HG03064 (cell line): Measurements from ENCODE around the gene FLNA.

Experiments
- ATAC-seq: cut with Tn5 transposase; IDR thresholded peaks from one replicate; pipeline ENCODE4 v1.9.1; 2021; ENCODE audit warnings: low read depth; ENCODE audit not compliant: unreplicated experiment

The FLNA gene

DNA sequence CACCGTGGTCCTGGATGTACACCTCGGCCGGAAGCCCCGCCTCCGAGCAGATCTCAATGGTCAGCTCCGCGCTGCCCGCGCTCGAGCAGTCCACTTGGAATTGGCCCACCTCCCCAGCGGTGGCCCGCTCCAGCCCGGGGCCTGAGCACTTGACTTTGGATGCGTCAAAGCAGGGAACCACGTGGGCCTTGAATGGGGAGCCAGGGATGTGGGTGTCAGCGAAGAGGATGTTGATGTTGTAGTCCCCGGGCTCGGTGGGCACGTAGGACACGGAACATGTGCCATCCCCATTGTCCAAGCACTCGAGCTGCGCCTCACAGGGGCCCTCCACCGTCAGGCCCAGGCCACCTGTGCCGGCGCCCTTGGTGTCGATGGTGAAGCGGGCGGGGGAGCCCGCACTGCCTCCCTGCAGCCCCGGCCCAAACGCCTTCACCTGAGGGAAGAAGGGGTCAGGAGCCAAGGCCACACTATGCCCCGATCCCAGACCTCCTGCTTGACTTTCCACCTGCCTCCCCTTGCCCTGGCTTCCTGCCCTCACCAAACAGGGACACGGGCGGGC is 14.2 kb downstream of the FLNA start:
- ATAC-seq, result no peak

DNA sequence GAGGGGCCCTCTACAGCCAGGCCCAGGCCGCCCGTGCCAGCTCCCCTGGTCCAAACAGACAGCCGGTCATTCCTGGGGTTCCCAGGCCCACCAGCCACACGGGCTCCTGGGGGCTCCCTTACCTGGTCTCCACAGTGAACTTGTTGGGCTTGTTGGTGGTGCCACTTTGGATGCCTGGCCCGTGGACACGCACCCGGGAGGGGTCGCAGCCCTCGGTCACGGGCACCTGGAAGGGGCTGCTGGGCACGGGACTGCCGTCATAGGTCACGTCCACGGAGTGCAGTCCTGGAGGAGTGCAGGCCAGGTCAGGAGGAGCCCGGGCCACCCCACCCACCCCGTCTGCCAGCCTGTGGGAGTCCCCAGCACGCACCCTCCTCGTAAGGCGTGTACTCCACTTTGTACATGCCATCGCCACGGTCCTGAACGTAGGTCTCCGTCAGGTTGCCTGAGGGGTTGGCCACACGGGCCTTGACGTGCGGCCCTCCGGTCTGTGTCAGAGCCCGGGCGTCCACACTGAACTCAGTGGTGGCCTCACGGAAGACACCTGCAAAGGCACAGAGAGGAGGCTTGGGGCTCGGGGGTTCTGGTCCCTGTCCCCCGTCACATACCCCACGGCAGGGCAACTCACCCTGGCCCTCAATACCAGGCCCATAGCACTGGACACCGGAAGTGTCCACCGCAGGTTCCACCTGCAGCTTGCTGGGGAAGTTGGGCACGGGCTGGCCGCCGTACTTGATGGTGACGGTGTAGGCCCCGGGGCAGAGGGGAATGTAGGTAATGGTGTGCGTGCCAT is 14.9 kb downstream of the FLNA start:
- ATAC-seq, result no peak

- no peak for ATAC-seq
Measured at GRCh38 chrX:154358829-154359228, 15.6 kb downstream of the FLNA start.

GRCh38 chrX:154358011-154358410 is 16.4 kb downstream of the FLNA start:
- no peak for ATAC-seq

GRCh38 chrX:154357205-154357604 is 17.2 kb downstream of the FLNA start:
- ATAC-seq, result no peak

DNA sequence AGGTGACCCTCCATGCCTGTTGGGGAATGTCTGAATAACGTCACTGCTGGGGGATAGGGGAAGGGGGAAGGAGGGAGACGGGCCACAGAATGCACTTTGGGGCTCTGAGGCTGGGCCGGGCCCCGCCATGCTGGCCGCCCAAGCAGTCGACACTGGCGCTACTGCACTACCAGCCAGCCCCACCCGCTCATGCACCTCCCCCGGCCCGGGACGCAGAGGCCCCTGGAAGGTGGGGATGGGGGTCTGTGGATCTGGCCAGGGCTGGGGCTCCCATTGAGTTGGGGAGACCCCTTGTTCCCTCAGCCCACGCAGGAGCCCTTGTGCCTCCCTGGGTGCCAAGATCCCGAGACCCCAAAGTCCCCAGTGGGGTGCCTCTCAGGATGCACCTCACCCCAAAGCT is 17.8 kb downstream of the FLNA start:
- no peak for ATAC-seq

- no peak for ATAC-seq
Measured at GRCh38 chrX:154355776-154356140, 18.7 kb downstream of the FLNA start.

GRCh38 chrX:154355094-154355775 is 19.2 kb downstream of the FLNA start:
- ATAC-seq, result no peak

DNA sequence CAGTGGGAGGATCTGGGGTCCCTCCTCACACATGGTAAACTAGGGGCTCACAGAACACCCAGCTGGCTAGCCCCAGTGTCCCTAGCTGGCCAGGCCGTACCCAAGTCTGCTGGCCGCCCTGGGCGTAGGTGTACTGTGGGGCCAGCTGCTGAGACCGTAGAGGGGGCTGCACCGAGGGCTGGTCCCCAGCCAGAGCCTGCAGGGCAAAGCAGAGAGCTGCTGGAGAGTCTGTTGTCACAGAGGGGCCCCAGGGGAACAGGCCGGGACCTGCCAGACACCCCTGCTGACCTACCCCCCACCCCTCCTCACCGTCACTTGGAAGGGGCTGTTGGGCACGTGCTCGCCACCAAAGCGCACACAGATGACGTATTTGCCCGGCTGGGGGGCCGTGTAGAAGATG is 19.9 kb downstream of the FLNA start:
- ATAC-seq, result no peak

DNA sequence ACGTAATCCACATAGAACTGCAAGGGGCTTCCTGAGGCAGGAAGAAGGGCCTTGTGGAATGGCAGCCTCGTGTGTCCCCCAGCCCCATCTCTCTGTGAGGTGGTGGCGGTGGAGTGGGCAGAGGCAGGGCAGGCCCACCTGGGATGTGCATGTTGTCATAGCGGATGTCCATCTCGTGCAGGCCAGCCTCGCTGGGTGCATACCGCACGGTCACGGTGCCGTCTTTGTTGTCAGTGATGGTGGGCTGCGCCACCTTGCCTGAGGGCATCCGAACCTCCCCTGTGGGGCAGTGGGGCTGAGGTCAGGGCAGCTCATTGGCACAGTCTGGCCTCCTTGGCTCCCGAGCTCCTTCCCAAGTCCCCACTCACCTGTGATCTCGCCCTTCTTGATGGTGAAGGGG is 20.4 kb downstream of the FLNA start:
- no peak for ATAC-seq

- ATAC-seq, result no peak
Measured at GRCh38 chrX:154353172-154353843, 21.1 kb downstream of the FLNA start.

- no peak for ATAC-seq
Measured at GRCh38 chrX:154352466-154352865, 22.0 kb downstream of the FLNA start.

DNA sequence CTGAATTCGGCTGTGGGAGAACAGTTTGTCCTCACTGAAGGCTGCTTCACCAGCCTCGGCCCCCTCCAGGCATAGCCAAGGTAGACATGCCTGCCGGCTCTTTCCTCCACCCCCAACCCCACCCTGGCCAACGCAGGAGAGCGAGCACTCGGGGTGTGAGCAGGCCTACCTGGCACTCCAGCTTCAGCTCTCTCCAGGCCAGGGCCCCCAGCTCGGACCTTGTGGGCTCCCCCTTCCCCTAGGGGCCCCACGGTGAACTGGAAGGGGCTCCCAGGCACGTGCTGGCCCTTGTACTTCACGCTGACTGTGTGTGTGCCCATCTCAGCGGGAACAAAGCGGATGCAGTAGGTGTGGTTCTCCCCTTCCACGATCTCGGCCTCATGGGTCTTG is 22.4 kb downstream of the FLNA start:
- no peak for ATAC-seq

GRCh38 chrX:154351183-154352011 is 23.0 kb downstream of the FLNA start:
- ATAC-seq, result no peak

GRCh38 chrX:154350429-154351182 is 23.8 kb downstream of the FLNA start:
- ATAC-seq, result no peak

DNA sequence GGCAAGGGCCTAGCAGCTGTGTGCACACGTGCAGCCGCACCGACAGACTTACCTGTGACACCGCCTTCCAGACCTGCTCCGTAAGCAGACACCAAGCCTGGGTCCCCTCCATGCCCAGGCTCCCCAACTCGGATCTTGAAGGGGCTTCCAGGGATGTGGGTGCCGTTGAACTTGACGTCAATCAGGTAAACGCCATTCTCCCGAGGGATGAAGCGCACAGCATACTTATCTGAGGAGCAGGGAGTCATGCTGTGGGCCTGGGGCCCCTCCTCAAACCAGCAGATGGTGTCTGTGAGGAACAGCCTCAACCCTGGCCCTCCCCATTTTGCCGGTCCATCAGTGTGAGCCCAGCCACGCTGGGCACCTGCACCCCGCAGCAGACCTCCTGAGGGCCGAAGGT is 24.5 kb downstream of the FLNA start:
- ATAC-seq, result no peak

DNA sequence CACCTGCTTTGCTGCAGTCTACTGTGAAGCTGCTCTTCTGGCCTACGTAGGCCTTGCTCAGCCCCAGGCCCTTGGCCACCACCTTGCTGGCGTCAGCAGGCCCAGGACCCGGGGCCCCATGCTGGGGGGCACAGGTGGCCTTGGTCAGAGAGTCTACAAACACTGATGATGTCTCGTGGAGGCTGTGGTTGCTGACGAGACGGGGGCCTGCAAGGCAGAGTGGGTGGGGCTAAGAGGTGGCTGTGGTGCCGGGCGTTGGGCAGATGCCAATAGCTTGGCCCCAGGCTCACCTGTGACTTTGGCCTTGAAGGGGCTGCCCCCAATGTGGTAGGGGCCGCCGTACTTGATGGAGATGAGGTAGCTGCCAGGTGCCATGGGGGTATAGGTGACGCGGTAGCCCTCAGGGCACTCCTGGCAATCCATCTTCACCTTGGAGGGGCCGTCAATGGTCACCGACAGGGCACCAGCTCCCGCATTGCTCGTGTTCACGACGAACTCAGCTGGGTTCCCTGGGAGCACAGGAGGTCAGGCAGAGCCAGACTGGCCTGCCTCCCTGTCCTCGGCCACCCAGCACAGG is 25.0 kb downstream of the FLNA start:
- ATAC-seq, result no peak

GRCh38 chrX:154348646-154349358 is 25.6 kb downstream of the FLNA start:
- no peak for ATAC-seq

DNA sequence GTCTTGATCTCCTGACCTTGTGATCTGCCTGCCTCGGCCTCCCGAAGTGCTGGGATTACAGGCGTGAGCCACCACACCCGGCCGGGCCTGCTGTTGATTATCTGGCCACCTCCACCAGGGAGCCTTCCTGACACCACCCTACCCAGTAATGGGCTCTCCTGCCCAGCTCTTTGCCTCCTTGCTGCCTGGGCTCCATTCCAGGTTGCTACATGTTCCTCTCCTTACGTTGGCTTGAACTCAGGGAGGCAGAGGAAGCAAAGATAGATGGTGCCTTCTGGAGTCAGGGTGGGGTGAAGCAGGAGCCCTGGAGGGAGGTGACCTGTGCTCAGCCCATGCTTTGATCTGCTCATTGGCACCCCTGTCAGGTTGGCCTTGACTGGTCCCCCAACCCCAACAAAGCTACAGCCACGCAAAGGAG is 26.3 kb downstream of the FLNA start:
- ATAC-seq, result no peak
